HCT116 (cell line): ENCODE data around the gene ABHD12B. TPM values are rescaled to one million over a fixed set of nuclear protein-coding genes. Genes with fewer than 3 reads are reported as not detected.

Experiments
- ATAC-seq: fragments of 200-7000 bp; cut with Tn5 transposase; 2 replicates; pipeline ENCODE4 v1.9.1; 2020; ENCODE audit warnings: mild to moderate bottlenecking, moderate library complexity
- BruUV-seq: library from RNA; stranded (reverse); fragments of 400-500 nt; replicated peaks from 2 replicates; lab custom pipeline; 2021; lab: Mats Ljungman, UMichigan
- CTCF ChIA-PET: fragments of 300-600 bp; sonication (Branson Sonifier 250); formaldehyde crosslinking; loops from one replicate; lab custom pipeline; 2021; ENCODE audit warnings: antibody characterized with exemption; lab: Charles Lee
- POLR2A ChIA-PET: fragments of 300-600, 350-600 bp; sonication (Branson Sonifier 250); formaldehyde crosslinking; loops from one replicate; lab custom pipeline; 2021; ENCODE audit warnings: antibody characterized with exemption; lab: Charles Lee
- RAD21 ChIA-PET, 2 experiments: fragments of 300-600 bp; sonication (Branson Sonifier 250); formaldehyde crosslinking; loops; one replicate each; lab custom pipeline; 2023; ENCODE audit warnings: low total read pairs in 2 of 2; ENCODE audit not compliant: uncharacterized antibody in 2 of 2, unreplicated experiment in 2 of 2, low non-redundant PET in 1 of 2; lab: Charles Lee
- DNase-seq: peaks from one replicate; pipeline ENCODE4 v3.0.0-alpha.2; 2010; ENCODE audit warnings: low read depth, low spot score
- H2AFZ ChIP-seq: fragments of 200-600 bp; shearing (Covaris generic), sonication (generic); 2 replicates; pipeline ENCODE4 v1.6.1; 2017; ENCODE audit warnings: low read depth, mixed run types, mixed read lengths, antibody characterized with exemption, low read length; ENCODE audit not compliant: poor library complexity, severe bottlenecking
- H3K27ac ChIP-seq: 2 replicates; pipeline ENCODE4 v1.5.1; 2012; ENCODE audit warnings: low read depth, low read length
- H3K27me3 ChIP-seq: fragments of 200-600 bp; sonication (generic); 2 replicates; pipeline ENCODE4 v1.6.1; 2016; ENCODE audit warnings: mixed run types, low read length, mixed read lengths; ENCODE audit not compliant: insufficient read depth
- H3K36me3 ChIP-seq, 2 experiments: fragments of 200-500 bp in 1 of 2; fragments of 200-600 bp in 1 of 2; sonication (Bioruptor generic) in 1 of 2; sonication (generic) in 1 of 2; 2 replicates each; pipeline versions ENCODE4 v1.5.1 to v1.6.1; 2014 to 2016; ENCODE audit warnings: low read length in 2 of 2, inconsistent platforms in 1 of 2, mixed read lengths in 1 of 2, mixed run types in 1 of 2; ENCODE audit not compliant: insufficient read depth in 2 of 2, control insufficient read depth in 1 of 2
- H3K4me1 ChIP-seq, 2 experiments: fragments of 200-600 bp in 1 of 2; sonication (generic) in 1 of 2; 2 replicates each; pipeline versions ENCODE4 v1.5.1 to v1.6.1; 2012 to 2017; ENCODE audit warnings: low read length in 2 of 2, inconsistent platforms in 1 of 2, mild to moderate bottlenecking in 1 of 2, mixed read lengths in 1 of 2, mixed run types in 1 of 2, moderate library complexity in 1 of 2; ENCODE audit not compliant: insufficient read depth in 2 of 2, control insufficient read depth in 1 of 2
- H3K4me2 ChIP-seq: fragments of 200-600 bp; sonication (generic); 2 replicates; pipeline ENCODE4 v1.6.1; 2017; ENCODE audit warnings: mixed run types, low read length, mixed read lengths
- H3K4me3 ChIP-seq, 2 experiments: fragments of 200-600 bp in 1 of 2; sonication (generic) in 1 of 2; replicated peaks in 1 of 2; 2 replicates each; pipeline ENCODE4 v1.5.1; 2011 to 2016; ENCODE audit warnings: low read length in 2 of 2, control low read depth in 1 of 2, low read depth in 1 of 2, mild to moderate bottlenecking in 1 of 2, mixed read lengths in 1 of 2, mixed run types in 1 of 2
- H3K79me2 ChIP-seq: fragments of 200-600 bp; sonication (generic); 2 replicates; pipeline ENCODE4 v1.6.1; 2017; ENCODE audit warnings: mild to moderate bottlenecking, mixed run types, low read length, moderate library complexity, mixed read lengths; ENCODE audit not compliant: insufficient read depth
- H3K9ac ChIP-seq: fragments of 200-600 bp; sonication (generic); 2 replicates; pipeline ENCODE4 v1.6.1; 2016; ENCODE audit warnings: low read length, mixed read lengths
- H3K9me2 ChIP-seq: fragments of 200-600 bp; sonication (generic), shearing (Covaris generic); 2 replicates; pipeline ENCODE4 v1.6.1; 2017; ENCODE audit warnings: mixed run types, mild to moderate bottlenecking, moderate library complexity; ENCODE audit not compliant: insufficient read depth
- H3K9me3 ChIP-seq, 2 experiments: fragments of 200-500 bp in 1 of 2; fragments of 200-600 bp in 1 of 2; sonication (Bioruptor generic) in 1 of 2; sonication (generic) in 1 of 2; 2 replicates each; pipeline ENCODE4 v1.6.1; 2014 to 2017; ENCODE audit warnings: low read length in 2 of 2, mixed read lengths in 2 of 2, inconsistent platforms in 1 of 2, low read depth in 1 of 2, mild to moderate bottlenecking in 1 of 2, mixed run types in 1 of 2, moderate library complexity in 1 of 2; ENCODE audit not compliant: control insufficient read depth in 1 of 2, insufficient read depth in 1 of 2
- H4K20me1 ChIP-seq: fragments of 200-600 bp; sonication (generic), shearing (Covaris generic); 2 replicates; pipeline ENCODE4 v1.6.1; 2017; ENCODE audit warnings: mixed run types, mild to moderate bottlenecking, moderate library complexity; ENCODE audit not compliant: insufficient read depth
- FOSL1 ChIP-seq: IDR thresholded peaks from 2 replicates; pipeline ENCODE4 v1.6.1; 2012; ENCODE audit warnings: low read depth
- JUND ChIP-seq: IDR thresholded peaks from 2 replicates; pipeline ENCODE4 v1.6.1; 2012
- POLR2A ChIP-seq: IDR thresholded peaks from 2 replicates; pipeline ENCODE4 v1.7.0; 2011; ENCODE audit warnings: borderline replicate concordance; ENCODE audit not compliant: insufficient read depth, insufficient read length; ENCODE audit errors: extremely low read depth
- RAD21 ChIP-seq: IDR thresholded peaks from 2 replicates; pipeline ENCODE4 v1.6.1; 2012; ENCODE audit warnings: low read depth, mild to moderate bottlenecking
- SP1 ChIP-seq: IDR thresholded peaks from 2 replicates; pipeline ENCODE4 v1.6.1; 2012; ENCODE audit warnings: low read depth
- YY1 ChIP-seq: IDR thresholded peaks from 2 replicates; pipeline ENCODE4 v1.6.1; 2011; ENCODE audit warnings: low read length, low read depth, moderate library complexity, mild to moderate bottlenecking; ENCODE audit not compliant: insufficient replicate concordance; ENCODE audit errors: extremely low read depth
- ZNF274 ChIP-seq: fragments of 200-500 bp; sonication (Bioruptor generic); IDR thresholded peaks from 2 replicates; pipeline ENCODE4 v1.6.1; 2014; ENCODE audit warnings: mild to moderate bottlenecking, low read depth, low read length, inconsistent platforms
- intact Hi-C: fragments of 100-400 bp; cut with micrococcal nuclease; formaldehyde crosslinking; loops from 2 replicates; pipeline ENCODE4 v1.10.0; 2022
- total RNA-seq: library from RNA; stranded (reverse); gene quantifications from one replicate; pipeline ENCODE4 v1.2.1, GENCODE V29; 2021; ENCODE audit not compliant: unreplicated experiment
- TF ChIP-seq, protein P1 (sequence below): IDR thresholded peaks from 2 replicates; pipeline ENCODE4 v1.6.1; 2012
- TF ChIP-seq, protein P2 (sequence below), 3 experiments: fragments of 200-600 bp in 1 of 3; sonication (generic) in 1 of 3; IDR thresholded peaks in 2 of 3; conservative IDR thresholded peaks in 1 of 3; 2 replicates each; pipeline ENCODE4 v1.5.1; 2012 to 2017; ENCODE audit warnings: low read depth in 2 of 3, low read length in 2 of 3, antibody characterized with exemption in 1 of 3, borderline replicate concordance in 1 of 3, control low read depth in 1 of 3, mild to moderate bottlenecking in 1 of 3, mixed read lengths in 1 of 3, mixed run types in 1 of 3, moderate library complexity in 1 of 3; ENCODE audit not compliant: insufficient read depth in 1 of 3
- TF ChIP-seq, protein P3 (sequence below): IDR thresholded peaks from 2 replicates; pipeline ENCODE4 v1.6.1; 2011; ENCODE audit warnings: mild to moderate bottlenecking, low read length, moderate library complexity; ENCODE audit not compliant: insufficient replicate concordance; ENCODE audit errors: extremely low read depth
- TF ChIP-seq, protein P4 (sequence below): IDR thresholded peaks from 2 replicates; pipeline ENCODE4 v1.6.1; 2012

Gene ABHD12B
- total RNA-seq, 1 experiment from 2014 or later = 0.74 TPM

DNA sequence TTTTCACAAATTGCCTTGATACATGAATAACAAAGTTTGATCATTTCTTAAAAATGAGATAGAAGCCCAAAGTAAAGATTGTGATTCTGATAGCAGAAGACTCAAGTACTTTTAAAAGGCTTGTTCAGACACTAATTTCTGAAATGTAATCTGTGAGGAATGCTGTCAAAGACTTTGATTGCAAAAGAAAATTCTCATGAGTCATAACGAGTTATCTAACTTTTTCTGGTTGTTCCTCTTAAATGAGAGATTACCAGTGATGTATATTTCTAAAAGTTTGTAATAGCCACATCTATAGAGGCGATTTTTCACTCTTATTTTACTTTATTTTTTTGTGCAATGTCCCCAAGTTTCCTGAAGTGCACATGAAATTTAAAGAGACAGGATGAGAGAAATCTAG is 65.5 kb downstream of the ABHD12B start:
- H3K79me2 ChIP-seq = peaks cover 82% of the 10 kb centered on the region
- H3K9ac ChIP-seq = no peak overlapping the region
- POLR2A ChIA-PET = no interaction called here
- RAD21 ChIA-PET = no interaction called here
- DNase-seq (no peak), ATAC-seq (no peak)
- no peak overlapping the region for H3K4me2 ChIP-seq
- no peak overlapping the region for H2AFZ ChIP-seq
- no peak overlapping the region for H3K27ac ChIP-seq
- intact Hi-C loops = no loop called here
- CTCF ChIA-PET = no interaction called here
- TF ChIP-seq, protein P1, sequence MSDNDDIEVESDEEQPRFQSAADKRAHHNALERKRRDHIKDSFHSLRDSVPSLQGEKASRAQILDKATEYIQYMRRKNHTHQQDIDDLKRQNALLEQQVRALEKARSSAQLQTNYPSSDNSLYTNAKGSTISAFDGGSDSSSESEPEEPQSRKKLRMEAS = no peak
- TF ChIP-seq, protein P2, sequence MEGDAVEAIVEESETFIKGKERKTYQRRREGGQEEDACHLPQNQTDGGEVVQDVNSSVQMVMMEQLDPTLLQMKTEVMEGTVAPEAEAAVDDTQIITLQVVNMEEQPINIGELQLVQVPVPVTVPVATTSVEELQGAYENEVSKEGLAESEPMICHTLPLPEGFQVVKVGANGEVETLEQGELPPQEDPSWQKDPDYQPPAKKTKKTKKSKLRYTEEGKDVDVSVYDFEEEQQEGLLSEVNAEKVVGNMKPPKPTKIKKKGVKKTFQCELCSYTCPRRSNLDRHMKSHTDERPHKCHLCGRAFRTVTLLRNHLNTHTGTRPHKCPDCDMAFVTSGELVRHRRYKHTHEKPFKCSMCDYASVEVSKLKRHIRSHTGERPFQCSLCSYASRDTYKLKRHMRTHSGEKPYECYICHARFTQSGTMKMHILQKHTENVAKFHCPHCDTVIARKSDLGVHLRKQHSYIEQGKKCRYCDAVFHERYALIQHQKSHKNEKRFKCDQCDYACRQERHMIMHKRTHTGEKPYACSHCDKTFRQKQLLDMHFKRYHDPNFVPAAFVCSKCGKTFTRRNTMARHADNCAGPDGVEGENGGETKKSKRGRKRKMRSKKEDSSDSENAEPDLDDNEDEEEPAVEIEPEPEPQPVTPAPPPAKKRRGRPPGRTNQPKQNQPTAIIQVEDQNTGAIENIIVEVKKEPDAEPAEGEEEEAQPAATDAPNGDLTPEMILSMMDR (IDR thresholded peaks at IDR 0.05 in 2 of 3, conservative IDR thresholded peaks at IDR 0.05 in 1 of 3; ENCODE audit: borderline replicate concordance in 1 of 3, insufficient read depth in 1 of 3, low read depth in 2 of 3, low read length in 2 of 3) = no peak
- TF ChIP-seq POLR2A = no peak
- TF ChIP-seq ZNF274 = no peak
- TF ChIP-seq YY1 = no peak
- TF ChIP-seq JUND = no peak
- TF ChIP-seq SP1 = no peak
- TF ChIP-seq, protein P3, sequence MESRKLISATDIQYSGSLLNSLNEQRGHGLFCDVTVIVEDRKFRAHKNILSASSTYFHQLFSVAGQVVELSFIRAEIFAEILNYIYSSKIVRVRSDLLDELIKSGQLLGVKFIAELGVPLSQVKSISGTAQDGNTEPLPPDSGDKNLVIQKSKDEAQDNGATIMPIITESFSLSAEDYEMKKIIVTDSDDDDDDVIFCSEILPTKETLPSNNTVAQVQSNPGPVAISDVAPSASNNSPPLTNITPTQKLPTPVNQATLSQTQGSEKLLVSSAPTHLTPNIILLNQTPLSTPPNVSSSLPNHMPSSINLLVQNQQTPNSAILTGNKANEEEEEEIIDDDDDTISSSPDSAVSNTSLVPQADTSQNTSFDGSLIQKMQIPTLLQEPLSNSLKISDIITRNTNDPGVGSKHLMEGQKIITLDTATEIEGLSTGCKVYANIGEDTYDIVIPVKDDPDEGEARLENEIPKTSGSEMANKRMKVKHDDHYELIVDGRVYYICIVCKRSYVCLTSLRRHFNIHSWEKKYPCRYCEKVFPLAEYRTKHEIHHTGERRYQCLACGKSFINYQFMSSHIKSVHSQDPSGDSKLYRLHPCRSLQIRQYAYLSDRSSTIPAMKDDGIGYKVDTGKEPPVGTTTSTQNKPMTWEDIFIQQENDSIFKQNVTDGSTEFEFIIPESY = no peak
- TF ChIP-seq FOSL1 = no peak
- TF ChIP-seq RAD21 = no peak
- TF ChIP-seq, protein P4, sequence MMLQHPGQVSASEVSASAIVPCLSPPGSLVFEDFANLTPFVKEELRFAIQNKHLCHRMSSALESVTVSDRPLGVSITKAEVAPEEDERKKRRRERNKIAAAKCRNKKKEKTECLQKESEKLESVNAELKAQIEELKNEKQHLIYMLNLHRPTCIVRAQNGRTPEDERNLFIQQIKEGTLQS = no peak
- no peaks in the 10 kb centered on the region for H3K9me2 ChIP-seq
- H3K4me3 ChIP-seq = no peak overlapping the region
- peaks cover 30 to 62% of the 10 kb centered on the region in 2 experiments for H3K36me3 ChIP-seq
- no peaks in the 10 kb centered on the region; a peak in 1 of 4 replicates for H3K4me1 ChIP-seq
- H4K20me1 ChIP-seq = peaks cover 11% of the 10 kb centered on the region
- no TSS peak for BruUV-seq
- H3K9me3 ChIP-seq = no peaks in the 10 kb centered on the region
- H3K27me3 ChIP-seq = no peaks in the 10 kb centered on the region
